Neural cell (in vitro differentiated cells): Measurements from ENCODE around the gene CLK3. TPM values are rescaled to one million over a fixed set of nuclear protein-coding genes. Genes with fewer than 3 reads are reported as not detected.
A peak's percentile ranks its signal among the peaks of the same experiment; 100 is the strongest.

Source experiments
- H2AFZ ChIP-seq: fragments of 200-600, 300-800 bp; sonication (generic), shearing (Covaris generic); 2 replicates; pipeline ENCODE4 v1.6.0; 2014; ENCODE audit warnings: low read depth, mild to moderate bottlenecking, antibody characterized with exemption, low read length, moderate library complexity
- H3F3A ChIP-seq: fragments of 200-600 bp; shearing (Covaris generic); 2 replicates; pipeline ENCODE4 v1.6.1; 2016; ENCODE audit warnings: mild to moderate bottlenecking, moderate library complexity, mixed read lengths, antibody characterized with exemption, low read length; ENCODE audit not compliant: insufficient read depth, poor library complexity, severe bottlenecking
- H3K27ac ChIP-seq: fragments of 200-600, 300-800 bp; sonication (generic), shearing (Covaris generic); 2 replicates; pipeline ENCODE4 v1.5.1; 2014; ENCODE audit warnings: mild to moderate bottlenecking, low read length, moderate library complexity
- H3K27me3 ChIP-seq: fragments of 300-800, 200-600 bp; sonication (generic), shearing (Covaris generic); 2 replicates; pipeline ENCODE4 v1.6.0; 2014; ENCODE audit warnings: mild to moderate bottlenecking, low read depth, low read length, moderate library complexity; ENCODE audit not compliant: insufficient read depth
- H3K36me3 ChIP-seq: fragments of 300-800, 200-600 bp; sonication (generic), shearing (Covaris generic); 2 replicates; pipeline ENCODE4 v1.5.1; 2014; ENCODE audit warnings: mild to moderate bottlenecking, antibody characterized with exemption, low read length, moderate library complexity; ENCODE audit not compliant: insufficient read depth
- H3K4me2 ChIP-seq: fragments of 300-800, 200-600 bp; sonication (generic), shearing (Covaris generic); 2 replicates; pipeline ENCODE4 v1.6.0; 2014; ENCODE audit warnings: mild to moderate bottlenecking, low read length
- H3K4me3 ChIP-seq: fragments of 300-800, 200-600 bp; sonication (generic), shearing (Covaris generic); 2 replicates; pipeline ENCODE4 v1.5.1; 2014; ENCODE audit warnings: mild to moderate bottlenecking, low read length, moderate library complexity
- H3K79me2 ChIP-seq: fragments of 200-600 bp; shearing (Covaris generic); replicated peaks from 2 replicates; pipeline ENCODE4 v1.6.0; 2014; ENCODE audit warnings: mild to moderate bottlenecking, low read length, moderate library complexity; ENCODE audit not compliant: insufficient read depth
- H3K9ac ChIP-seq: fragments of 300-800, 200-600 bp; sonication (generic), shearing (Covaris generic); 2 replicates; pipeline ENCODE4 v1.6.1; 2016; ENCODE audit warnings: mild to moderate bottlenecking, low read length, mixed read lengths
- H3K9me2 ChIP-seq: fragments of 200-600 bp; shearing (Covaris generic); 2 replicates; pipeline ENCODE4 v1.6.1; 2016; ENCODE audit warnings: mild to moderate bottlenecking, low read length, mixed read lengths; ENCODE audit not compliant: insufficient read depth
- H3K9me3 ChIP-seq: fragments of 200-600, 300-800 bp; sonication (generic), shearing (Covaris generic); 2 replicates; pipeline ENCODE4 v1.6.1; 2016; ENCODE audit warnings: mild to moderate bottlenecking, mixed run types, low read length, moderate library complexity, mixed read lengths
- H4K20me1 ChIP-seq: fragments of 200-600 bp; shearing (Covaris generic); 2 replicates; pipeline ENCODE4 v1.6.1; 2016; ENCODE audit warnings: mild to moderate bottlenecking, mixed run types; ENCODE audit not compliant: insufficient read depth
- CTCF ChIP-seq: fragments of 450-650 bp; IDR thresholded peaks from 2 replicates; pipeline ENCODE4 v1.5.1; 2014; ENCODE audit warnings: antibody characterized with exemption, mild to moderate bottlenecking, moderate library complexity; ENCODE audit not compliant: poor library complexity, severe bottlenecking
- EP300 ChIP-seq: fragments of 450-650 bp; conservative IDR thresholded peaks from 2 replicates; pipeline ENCODE4 v1.6.1; 2014; ENCODE audit warnings: antibody characterized with exemption, mild to moderate bottlenecking, moderate library complexity; ENCODE audit not compliant: poor library complexity, severe bottlenecking
- EZH2 ChIP-seq: fragments of 200-600, 300-800 bp; shearing (Covaris generic), sonication (generic); IDR thresholded peaks from 2 replicates; pipeline ENCODE4 v1.6.1; 2014; ENCODE audit warnings: antibody characterized with exemption, low read length, borderline replicate concordance, mild to moderate bottlenecking; ENCODE audit not compliant: insufficient read depth, poor library complexity, severe bottlenecking
- MXI1 ChIP-seq: fragments of 450-650 bp; conservative IDR thresholded peaks from 2 replicates; pipeline ENCODE4 v1.6.1; 2014; ENCODE audit warnings: antibody characterized with exemption, mild to moderate bottlenecking; ENCODE audit not compliant: poor library complexity, severe bottlenecking
- POLR2AphosphoS5 ChIP-seq: IDR thresholded peaks from 2 replicates; pipeline ENCODE4 v1.6.1; 2012
- RAD21 ChIP-seq: fragments of 450-650 bp; conservative IDR thresholded peaks from 2 replicates; pipeline ENCODE4 v1.6.1; 2014; ENCODE audit warnings: antibody characterized with exemption, mild to moderate bottlenecking, moderate library complexity
- REST ChIP-seq: IDR thresholded peaks from 2 replicates; pipeline ENCODE4 v1.6.1; 2012; ENCODE audit warnings: borderline replicate concordance
- TAF1 ChIP-seq: IDR thresholded peaks from 2 replicates; pipeline ENCODE4 v1.6.1; 2012; ENCODE audit warnings: low read depth
- polyA plus RNA-seq: library from polyadenylated mRNA; depleted of rRNA; stranded (reverse); fragments of >200 nt; gene quantifications from 2 replicates; pipeline ENCODE4 v1.2.3, GENCODE V29; 2014

CLK3 gene
- polyA plus RNA-seq, 1 donor from 2014 or later, result 88.3 TPM

- Histone ChIP-seq H3K36me3 (no peaks in the 10 kb centered on the region), H4K20me1 (no peaks in the 10 kb centered on the region), H3K9me3 (no peaks in the 10 kb centered on the region), H3K4me2 (peak overlapping the region; percentile 54), H3K27ac (no peak overlapping the region), H3K79me2 (peaks cover 30% of the 10 kb centered on the region), H3K9ac (peak overlapping the region; percentile 99), H3K4me3 (peak overlapping the region; percentile 98), H3K27me3 (no peaks in the 10 kb centered on the region), H3F3A (peaks cover 4% of the 10 kb centered on the region), H2AFZ (no peak overlapping the region), H3K9me2 (no peaks in the 10 kb centered on the region)
- TF ChIP-seq EZH2 (no peak), TAF1 (no peak), EP300 (no peak), RAD21 (no peak), MXI1 (no peak), POLR2AphosphoS5 (no peak), CTCF (no peak)
These were observed 1.5 kb upstream of the CLK3 start for GRCh38 chr15:74613953-74614743.

- Histone ChIP-seq H3K27me3 (no peaks in the 10 kb centered on the region), H3K4me2 (peak overlapping the region; percentile 54), H3K9me3 (no peaks in the 10 kb centered on the region), H3K9me2 (no peaks in the 10 kb centered on the region), H3F3A (peaks cover 4% of the 10 kb centered on the region), H4K20me1 (no peaks in the 10 kb centered on the region), H3K27ac (peak overlapping the region; percentile 91), H3K36me3 (no peaks in the 10 kb centered on the region), H2AFZ (peak overlapping the region; percentile 75), H3K9ac (peak overlapping the region; percentile 99), H3K4me3 (peak overlapping the region; percentile 98), H3K79me2 (peaks cover 30% of the 10 kb centered on the region)
- no peak for TF ChIP-seq POLR2AphosphoS5
- no peak for TF ChIP-seq RAD21
- no peak for TF ChIP-seq EP300
- no peak for TF ChIP-seq EZH2
- no peak for TF ChIP-seq MXI1
- TF ChIP-seq REST, result peak; percentile 12
These were observed 710 bp upstream of the CLK3 start for GRCh38 chr15:74614744-74615507.
